ENCODE measurements around the gene ARL15. TPM values are rescaled to one million over a fixed set of nuclear protein-coding genes. Genes with fewer than 3 reads are reported as not detected.

ARL15 gene
- total and polyA plus RNA-seq, 2 of the 8 experiments (the other 6 are each of a cell fraction or from before 2014, with no cell fraction given) = 9.9 to 21.2 TPM

- peak in 1 of 2 experiments; percentile 73 for DNase-seq (ENCODE audit: low read depth in 1 of 2, low spot score in 2 of 2)
- peaks cover 5 to 37% (median 16%) of the 10 kb centered on the region in 4 experiments; a peak in 6 of 7 replicates for H3K4me1 ChIP-seq (replicated peaks in 1 of 4; ENCODE audit: control insufficient read depth in 3 of 4, insufficient read depth in 4 of 4, low read length in 3 of 4)
- CTCF ChIA-PET (ENCODE audit: partially characterized antibody) = interaction anchor here (0.8 kb wide), 1 partner anchor 198 kb away, joined by 3 read pairs; no protein-coding TSS in a partner anchor
- TF ChIP-seq JUND (IDR thresholded peaks at IDR 0.05; ENCODE audit: low read length) (no peak), KDM5A (IDR thresholded peaks at IDR 0.05; ENCODE audit: low read length) (no peak), YY1 (IDR thresholded peaks at IDR 0.05; ENCODE audit: low read depth, low read length) (peak; percentile 36; the same call in 1 of the 2 replicates), EP300 (IDR thresholded peaks at IDR 0.05; ENCODE audit: borderline replicate concordance in 1 of 2, low read depth in 2 of 2, low read length in 2 of 2) (peak in 1 of 2 experiments; percentile 90; a peak in 2 of 3 replicates), BRCA1 (IDR thresholded peaks at IDR 0.05; ENCODE audit: low read depth, low read length) (no peak), TAF1 (IDR thresholded peaks at IDR 0.05; ENCODE audit: low read depth, low read length) (no peak), SRF (IDR thresholded peaks at IDR 0.05; ENCODE audit: low read depth, low read length) (no peak), RNF2 (IDR thresholded peaks at IDR 0.05; ENCODE audit: borderline replicate concordance, low read depth, low read length, missing control alignments, poor library complexity, severe bottlenecking) (no peak), EGR1 (IDR thresholded peaks at IDR 0.05; ENCODE audit: borderline replicate concordance, low read depth, low read length) (no peak), KDM1A (IDR thresholded peaks at IDR 0.05; ENCODE audit: borderline replicate concordance, low read length) (no peak), POLR2AphosphoS5 (IDR thresholded peaks at IDR 0.05; ENCODE audit: low read depth, low read length) (no peak), BCL11A (IDR thresholded peaks at IDR 0.05; ENCODE audit: low read depth in 2 of 2, low read length in 2 of 2) (peak in 1 of 2 experiments; percentile 69), POLR2A (IDR thresholded peaks at IDR 0.05; ENCODE audit: control extremely low read depth in 1 of 2, low read depth in 2 of 2, low read length in 2 of 2) (no peak), CBX5 (IDR thresholded peaks at IDR 0.05; ENCODE audit: low read depth, low read length) (no peak)
Measured at GRCh38 chr5:54018438-54018837, 291.9 kb downstream of the ARL15 start.

More at GRCh38 chr5:54018438-54018837, 291.9 kb downstream of the ARL15 start:
- no peaks in the 10 kb centered on the region for H3K36me3 ChIP-seq (ENCODE audit: control insufficient read depth in 2 of 4, insufficient read depth in 4 of 4, low read length in 3 of 4)
- no peak overlapping the region; the same call in 1 of the 2 replicates for H3K27ac ChIP-seq (ENCODE audit: low read depth, low read length)
- POLR2A ChIA-PET (ENCODE audit: partially characterized antibody) = interaction anchor here (0.6 to 1.3 kb wide), 6 partner anchors 11 to 73 kb away, joined by 3 to 5 read pairs (median 3); no protein-coding TSS in a partner anchor
- H2BK120ac ChIP-seq (replicated peaks; ENCODE audit: low read depth, low read length) = no peak overlapping the region
- no peak overlapping the region for H4K8ac ChIP-seq (ENCODE audit: extremely low read depth, insufficient read depth, low read length)
- no peak overlapping the region for H2BK12ac ChIP-seq (ENCODE audit: low read depth, low read length)
- no peaks in the 10 kb centered on the region; a peak in 1 of 4 replicates for H3K79me2 ChIP-seq (ENCODE audit: control insufficient read depth in 1 of 2, insufficient read depth in 2 of 2, low read length in 2 of 2)
- H2BK15ac ChIP-seq (ENCODE audit: low read length) = no peak overlapping the region
- H2BK5ac ChIP-seq (ENCODE audit: low read depth, low read length) = 0 out of 2 replicates have a peak overlapping the region, but pooled peaks have one; percentile 99
- no peaks in the 10 kb centered on the region for H4K20me1 ChIP-seq (replicated peaks in 1 of 2; ENCODE audit: control insufficient read depth in 1 of 2, insufficient read depth in 2 of 2, low read length in 2 of 2)
- H2BK20ac ChIP-seq (ENCODE audit: low read length) = no peak overlapping the region
- no peak overlapping the region for H4K91ac ChIP-seq (replicated peaks; ENCODE audit: insufficient read length, low read length)
- H3K9me3 ChIP-seq (ENCODE audit: insufficient read depth in 2 of 2, low read depth in 1 of 2, low read length in 1 of 2) = peaks cover 0 to 4% of the 10 kb centered on the region in 2 experiments; a peak in 1 of 4 replicates
- no peak overlapping the region for H3K18ac ChIP-seq (ENCODE audit: extremely low read depth, low read length)
- no peaks in the 10 kb centered on the region; the same call in 1 of the 2 replicates for H3K79me1 ChIP-seq (ENCODE audit: low read depth, low read length)
- no peak overlapping the region for H2AK5ac ChIP-seq (ENCODE audit: low read depth, low read length)
- H3K4ac ChIP-seq (replicated peaks; ENCODE audit: insufficient read length, low read depth, low read length) = no peak overlapping the region
- H3K27me3 ChIP-seq (replicated peaks in 1 of 4; ENCODE audit: control insufficient read depth in 3 of 4, extremely low read depth in 1 of 4, insufficient read depth in 3 of 4, low read length in 3 of 4) = no peaks in the 10 kb centered on the region
- peak; percentile 96 for FAIRE-seq
- no peak overlapping the region for H4K5ac ChIP-seq (ENCODE audit: insufficient read length, low read depth, low read length)
- no peak overlapping the region for H3K23ac ChIP-seq (ENCODE audit: insufficient read length)
- 1% methylated on average over 3 of the region's 3 CpGs; no CpG with 5 or more reads in 1 of the 2 experiments for WGBS, 2 experiments (ENCODE audit: extremely low coverage in 1 of 2, insufficient coverage in 1 of 2, insufficient read length in 1 of 2, insufficient replicate concordance in 2 of 2, low coverage in 1 of 2, low lambda C conversion rate in 2 of 2, missing lambda C conversion rate in 1 of 2)
- 0 out of 2 replicates have a peak, but pooled peaks cover 1% of the 10 kb centered on the region for H3K23me2 ChIP-seq (ENCODE audit: low read depth, low read length)
- H3K14ac ChIP-seq (ENCODE audit: insufficient read length) = no peak overlapping the region
- H3K56ac ChIP-seq (replicated peaks; ENCODE audit: insufficient read length, low read depth, low read length) = no peak overlapping the region
- H2AFZ ChIP-seq (ENCODE audit: low read length) = no peak overlapping the region
- H3K4me3 ChIP-seq (ENCODE audit: extremely low read depth in 1 of 4, insufficient read depth in 2 of 4, low read depth in 3 of 4, low read length in 4 of 4) = peak overlapping the region in 2 of 4 experiments; percentile 4 to 45; a peak in 2 of 8 replicates
- no peak overlapping the region for H3K9ac ChIP-seq (replicated peaks in 1 of 4; ENCODE audit: extremely low read depth in 1 of 4, low read depth in 3 of 4, low read length in 3 of 4)
- peak overlapping the region; percentile 8 to 51; a peak in 2 of 4 replicates for H3K4me2 ChIP-seq (ENCODE audit: insufficient read depth in 1 of 2, low read depth in 2 of 2, low read length in 2 of 2)

All from H1 (cell line).